CD4-positive, alpha-beta memory T cell (primary cell): Measurements from ENCODE around the gene SNTG2. TPM values are rescaled to one million over a fixed set of nuclear protein-coding genes. Genes with fewer than 3 reads are reported as not detected.
A peak's percentile ranks its signal among the peaks of the same experiment; 100 is the strongest.
"Not testable (repeated sequence)": the region's sequence is repeated elsewhere in the genome, so short reads cannot be mapped to it uniquely, and the experiment has no call there.

Experiments used
- CTCF ChIA-PET: fragments of 350-600 bp; sonication (Branson Sonifier 250); formaldehyde crosslinking; loops from one replicate; lab custom pipeline; 2021; ENCODE audit warnings: inconsistent platforms; ENCODE audit not compliant: partially characterized antibody; lab: Charles Lee
- POLR2A ChIA-PET: fragments of 350-600 bp; sonication (Branson Sonifier 250); formaldehyde crosslinking; loops from one replicate; lab custom pipeline; 2021; ENCODE audit not compliant: partially characterized antibody; lab: Charles Lee
- DNase-seq, 5 donors: peaks; one replicate each; pipeline versions ENCODE4 v3.0.0 to v3.0.0-alpha.2; 2020 to 2022; ENCODE audit warnings: mixed read lengths in 1 of 5
- H3K27ac ChIP-seq: one replicate; pipeline ENCODE4 v1.7.0; 2013; ENCODE audit warnings: low read depth, low read length
- H3K27me3 ChIP-seq: 2 replicates; pipeline ENCODE4 v1.7.0; 2013; ENCODE audit warnings: mild to moderate bottlenecking, low read length, moderate library complexity; ENCODE audit not compliant: insufficient read depth
- H3K36me3 ChIP-seq: 2 replicates; pipeline ENCODE4 v1.7.0; 2013; ENCODE audit warnings: mild to moderate bottlenecking, low read length, moderate library complexity; ENCODE audit not compliant: insufficient read depth
- H3K4me1 ChIP-seq: 2 replicates; pipeline ENCODE4 v1.7.0; 2013; ENCODE audit warnings: mild to moderate bottlenecking, low read length, moderate library complexity; ENCODE audit not compliant: insufficient read depth
- H3K4me3 ChIP-seq, 2 donors: one replicate each; pipeline ENCODE4 v1.7.0; 2013; ENCODE audit warnings: low read length in 2 of 2, mild to moderate bottlenecking in 1 of 2
- H3K9me3 ChIP-seq, 2 donors: one replicate each; pipeline ENCODE4 v1.7.0; 2013; ENCODE audit warnings: low read length in 2 of 2, control low read depth in 1 of 2; ENCODE audit not compliant: control insufficient read depth in 1 of 2
- H3K27ac Mint-ChIP-seq, 7 donors: one replicate each; pipeline ENCODE4 v1.8.0; 2020 to 2021; ENCODE audit warnings: mixed read lengths in 7 of 7, mild to moderate bottlenecking in 6 of 7, inconsistent platforms in 3 of 7, moderate library complexity in 3 of 7
- H3K27me3 Mint-ChIP-seq, 2 donors: one replicate each; pipeline ENCODE4 v1.8.0; 2020 to 2021; ENCODE audit warnings: mixed read lengths in 2 of 2
- H3K36me3 Mint-ChIP-seq, 2 donors: one replicate each; pipeline ENCODE4 v1.8.0; 2020 to 2021; ENCODE audit warnings: mixed read lengths in 2 of 2, inconsistent platforms in 1 of 2, mild to moderate bottlenecking in 1 of 2
- H3K4me1 Mint-ChIP-seq, 4 donors: one replicate each; pipeline ENCODE4 v1.8.0; 2020 to 2021; ENCODE audit warnings: mixed read lengths in 4 of 4, mild to moderate bottlenecking in 1 of 4
- H3K4me3 Mint-ChIP-seq, 8 donors: one replicate each; pipeline ENCODE4 v1.8.0; 2020 to 2021; ENCODE audit warnings: mixed read lengths in 8 of 8, mild to moderate bottlenecking in 7 of 8, moderate library complexity in 6 of 8, inconsistent platforms in 3 of 8
- H3K9me3 Mint-ChIP-seq, 8 donors: one replicate each; pipeline ENCODE4 v1.8.0; 2020 to 2021; ENCODE audit warnings: mixed read lengths in 8 of 8, mild to moderate bottlenecking in 5 of 8, inconsistent platforms in 3 of 8, moderate library complexity in 1 of 8
- intact Hi-C: fragments of 100-400 bp; cut with micrococcal nuclease; formaldehyde crosslinking; loops from one replicate; pipeline ENCODE4 v1.15.1; 2023
- polyA plus RNA-seq, 2 donors: library from polyadenylated mRNA; unstranded; fragments of 300-500 nt; fragmentation: Illumina TruSeq; gene quantifications; one replicate each; pipeline ENCODE4 v1.2.3, GENCODE V29; 2021
- total RNA-seq, 2 experiments: library from RNA; stranded (reverse); gene quantifications; one replicate each; pipeline ENCODE4 v1.2.3, GENCODE V29; 2021

SNTG2 gene
- total and polyA plus RNA-seq, 4 experiments from 2014 or later, result 0.55 to 1.3 (median 0.96) TPM; not detected in 1

DNA sequence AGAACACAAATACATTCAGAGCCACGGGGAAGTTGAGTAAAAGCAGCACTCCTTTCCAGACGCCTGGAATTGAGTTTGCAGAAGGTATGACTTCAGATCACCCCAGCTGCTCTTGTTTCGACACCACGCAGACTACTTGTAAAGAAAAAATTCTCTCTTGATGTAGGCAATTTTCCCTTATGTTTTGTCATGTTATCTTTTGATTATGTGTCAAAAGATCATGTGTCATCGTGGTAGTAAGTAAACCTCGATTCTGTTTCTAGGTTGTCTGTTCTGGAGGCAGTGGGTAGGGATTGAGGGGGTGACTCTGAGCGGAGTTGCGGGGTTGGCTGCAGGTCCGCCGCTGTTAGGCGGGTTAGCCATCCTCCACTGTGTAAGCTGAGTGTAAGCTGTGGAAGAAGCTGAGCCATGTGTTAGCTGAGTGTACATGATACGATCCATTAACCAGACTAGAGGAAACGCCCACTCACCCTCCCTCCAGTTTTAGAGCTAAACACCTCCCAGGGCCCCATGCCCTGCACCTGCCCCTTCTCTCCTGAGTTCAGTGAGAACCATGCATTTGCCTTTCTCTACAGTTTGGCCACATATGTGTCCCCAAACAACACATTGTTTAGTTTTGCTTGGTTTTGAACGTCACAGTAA, 181.8 kb downstream of the SNTG2 start:
- Mint-ChIP-seq H3K9me3 (peaks cover 0 to 5% (median 0%) of the 10 kb centered on the region in 8 donors), H3K4me1 (peaks cover 5 to 14% (median 13%) of the 10 kb centered on the region in 4 donors), H3K36me3 (no peaks in the 10 kb centered on the region), H3K27ac (no peak overlapping the region), H3K27me3 (peaks cover 7% of the 10 kb centered on the region in 2 donors), H3K4me3 (no peak overlapping the region)
- CTCF ChIA-PET, result interaction anchor here (2.4 kb wide), 1 partner anchor 9 kb away, joined by 11 read pairs; no protein-coding TSS in a partner anchor
- POLR2A ChIA-PET, result no interaction called here
- no peak for DNase-seq
- H3K9me3 ChIP-seq, result no peaks in the 10 kb centered on the region
- no peak overlapping the region for H3K4me3 ChIP-seq
- H3K36me3 ChIP-seq, result no peaks in the 10 kb centered on the region
- no peak overlapping the region for H3K27ac ChIP-seq
- intact Hi-C loops, result no loop called here
- no peaks in the 10 kb centered on the region for H3K4me1 ChIP-seq
- no peaks in the 10 kb centered on the region for H3K27me3 ChIP-seq

DNA sequence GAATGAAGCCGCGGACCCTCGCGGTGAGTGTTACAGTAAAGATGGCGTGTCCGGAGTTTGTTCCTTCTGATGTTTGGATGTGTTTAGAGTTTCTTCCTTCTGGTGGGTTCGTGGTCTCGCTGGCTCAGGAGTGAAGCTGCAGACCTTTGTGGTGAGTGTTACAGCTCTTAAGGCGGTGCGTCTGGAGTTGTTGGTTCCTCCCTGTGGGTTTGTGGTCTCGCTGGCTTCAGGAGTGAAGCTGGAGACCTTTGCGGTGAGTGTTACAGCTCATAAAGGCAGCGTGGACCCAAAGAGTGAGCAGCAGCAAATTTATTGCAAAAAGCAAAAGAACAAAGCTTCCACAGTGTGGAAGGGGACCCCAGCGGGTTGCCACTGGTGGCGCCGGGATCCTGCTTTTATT, 183.2 kb downstream of the SNTG2 start:
- H3K9me3 ChIP-seq, intact Hi-C loops, H3K36me3 Mint-ChIP-seq, DNase-seq, POLR2A ChIA-PET, H3K27ac ChIP-seq, H3K27me3 Mint-ChIP-seq, H3K4me3 ChIP-seq, CTCF ChIA-PET, H3K4me1 ChIP-seq, H3K27me3 ChIP-seq, H3K36me3 ChIP-seq, H3K9me3 Mint-ChIP-seq: not testable (repeated sequence)
- Mint-ChIP-seq H3K27ac (peak overlapping the region in 1 of 7 donors; percentile 36), H3K4me1 (peaks cover 5 to 15% (median 13%) of the 10 kb centered on the region in 4 donors), H3K4me3 (peak overlapping the region in 4 of 8 donors; percentile 50 to 65 (median 60))

DNA sequence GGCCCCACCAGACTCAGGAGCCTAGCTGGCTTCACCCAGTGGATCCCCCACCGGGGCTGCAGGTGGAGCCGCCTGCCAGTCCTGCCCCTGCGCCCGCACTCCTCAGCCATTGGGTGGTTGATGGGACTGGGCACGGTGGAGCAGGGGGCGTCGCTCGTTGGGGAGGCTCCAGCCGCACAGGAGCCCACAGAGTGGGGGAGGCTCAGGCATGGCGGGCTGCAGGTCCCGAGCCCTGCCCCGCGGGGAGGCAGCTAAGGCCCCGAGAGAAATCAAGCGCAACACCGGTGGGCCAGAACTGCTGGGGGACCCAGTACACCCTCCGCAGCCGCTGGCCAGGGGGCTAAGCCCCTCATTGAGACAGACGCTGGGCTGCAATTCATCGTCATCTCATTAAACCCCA, 184.0 kb downstream of the SNTG2 start:
- ChIA-PET CTCF (no interaction called here), POLR2A (no interaction called here)
- intact Hi-C loops, result no loop called here
- Histone ChIP-seq H3K27ac (no peak overlapping the region), H3K4me1 (no peaks in the 10 kb centered on the region), H3K27me3 (no peaks in the 10 kb centered on the region), H3K4me3 (no peak overlapping the region), H3K36me3 (no peaks in the 10 kb centered on the region), H3K9me3 (no peaks in the 10 kb centered on the region)
- DNase-seq, result no peak
- H3K27ac Mint-ChIP-seq, result no peak overlapping the region
- peaks cover 7% of the 10 kb centered on the region in 2 donors for H3K27me3 Mint-ChIP-seq
- peaks cover 0 to 5% (median 0%) of the 10 kb centered on the region in 8 donors for H3K9me3 Mint-ChIP-seq
- peaks cover 5 to 15% (median 13%) of the 10 kb centered on the region in 4 donors for H3K4me1 Mint-ChIP-seq
- no peak overlapping the region for H3K4me3 Mint-ChIP-seq
- H3K36me3 Mint-ChIP-seq, result no peaks in the 10 kb centered on the region

DNA sequence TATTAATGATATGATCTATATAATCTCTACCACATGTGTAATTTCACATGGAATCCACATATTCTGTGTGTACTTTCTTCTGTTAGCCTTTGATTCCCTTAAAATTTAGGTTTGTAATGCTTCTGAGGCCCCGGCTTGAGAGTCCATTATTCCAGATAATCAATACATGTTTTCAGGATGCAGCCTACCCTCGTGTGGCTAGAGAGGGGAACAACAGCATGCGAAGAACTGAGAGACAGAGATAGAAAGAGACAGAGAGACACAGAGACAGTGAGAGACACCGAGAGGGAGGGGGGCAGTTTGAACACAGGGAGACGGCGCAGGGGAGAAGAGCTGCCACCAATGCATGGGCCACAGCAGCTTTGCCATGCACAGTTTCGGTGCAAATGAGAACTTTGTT, 185.4 kb downstream of the SNTG2 start:
- Histone ChIP-seq H3K27ac (no peak overlapping the region), H3K9me3 (no peaks in the 10 kb centered on the region), H3K36me3 (no peaks in the 10 kb centered on the region), H3K4me1 (no peaks in the 10 kb centered on the region), H3K27me3 (no peaks in the 10 kb centered on the region), H3K4me3 (no peak overlapping the region)
- CTCF ChIA-PET, result no interaction called here
- DNase-seq, result no peak
- POLR2A ChIA-PET, result no interaction called here
- Mint-ChIP-seq H3K9me3 (peaks cover 0 to 5% (median 0%) of the 10 kb centered on the region in 8 donors), H3K27ac (no peak overlapping the region), H3K4me1 (peaks cover 9 to 19% (median 18%) of the 10 kb centered on the region in 4 donors), H3K27me3 (peaks cover 7 to 11% of the 10 kb centered on the region in 2 donors), H3K36me3 (no peaks in the 10 kb centered on the region), H3K4me3 (no peak overlapping the region)
- intact Hi-C loops, result no loop called here

DNA sequence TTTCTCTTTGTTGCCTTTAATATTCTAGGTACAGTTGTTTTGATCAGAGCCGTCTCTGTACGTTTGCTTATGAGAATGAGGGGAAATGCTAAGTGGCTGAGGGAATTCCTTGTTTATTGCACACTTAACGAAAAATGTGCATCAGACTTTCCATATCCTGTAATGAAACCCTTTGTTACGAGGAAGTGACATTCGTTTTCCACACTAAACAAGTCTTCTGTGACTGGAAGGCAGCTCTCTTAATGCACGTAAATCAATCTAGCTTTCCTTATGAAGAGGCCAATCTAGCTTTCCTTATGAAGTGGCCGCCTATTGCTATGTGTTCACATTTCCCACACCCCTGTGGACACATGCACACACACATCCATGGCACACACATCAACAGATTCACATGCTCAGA, 186.2 kb downstream of the SNTG2 start:
- CTCF ChIA-PET, result no interaction called here
- intact Hi-C loops, result no loop called here
- Mint-ChIP-seq H3K27me3 (peaks cover 7 to 11% of the 10 kb centered on the region in 2 donors), H3K4me1 (peaks cover 9 to 19% (median 18%) of the 10 kb centered on the region in 4 donors), H3K4me3 (no peak overlapping the region), H3K27ac (no peak overlapping the region), H3K9me3 (peaks cover 0 to 5% (median 0%) of the 10 kb centered on the region in 8 donors), H3K36me3 (no peaks in the 10 kb centered on the region)
- H3K36me3 ChIP-seq, result no peaks in the 10 kb centered on the region
- no peak overlapping the region for H3K27ac ChIP-seq
- POLR2A ChIA-PET, result no interaction called here
- H3K4me1 ChIP-seq, result no peaks in the 10 kb centered on the region
- H3K27me3 ChIP-seq, result no peaks in the 10 kb centered on the region
- H3K4me3 ChIP-seq, result no peak overlapping the region
- DNase-seq, result no peak
- no peaks in the 10 kb centered on the region for H3K9me3 ChIP-seq

DNA sequence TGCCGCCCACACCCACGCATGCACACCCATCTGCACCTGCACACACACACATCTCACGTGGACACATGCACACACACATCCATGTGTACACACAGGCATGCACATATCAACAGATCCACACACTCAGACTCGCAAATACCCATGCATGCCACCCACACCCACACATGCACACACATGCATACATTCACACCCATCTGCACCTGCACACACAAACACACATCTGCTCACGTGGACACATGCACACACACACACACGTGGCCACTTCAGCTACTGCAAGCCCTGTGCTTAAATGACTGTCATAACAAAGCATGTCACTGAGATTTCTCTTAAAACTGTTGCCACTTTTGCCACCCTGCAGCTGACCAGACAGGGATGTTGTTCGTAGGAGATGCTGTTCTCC, 186.6 kb downstream of the SNTG2 start:
- Histone ChIP-seq H3K27ac (no peak overlapping the region), H3K36me3 (no peaks in the 10 kb centered on the region), H3K4me1 (no peaks in the 10 kb centered on the region), H3K9me3 (no peaks in the 10 kb centered on the region), H3K4me3 (no peak overlapping the region), H3K27me3 (no peaks in the 10 kb centered on the region)
- ChIA-PET CTCF (no interaction called here), POLR2A (no interaction called here)
- Mint-ChIP-seq H3K4me3 (peak overlapping the region in 1 of 8 donors; percentile 10), H3K27me3 (peaks cover 4 to 9% of the 10 kb centered on the region in 2 donors), H3K36me3 (no peaks in the 10 kb centered on the region), H3K4me1 (peaks cover 9 to 18% (median 16%) of the 10 kb centered on the region in 4 donors), H3K9me3 (peaks cover 0 to 5% (median 0%) of the 10 kb centered on the region in 8 donors), H3K27ac (no peak overlapping the region)
- no peak for DNase-seq
- intact Hi-C loops, result no loop called here

DNA sequence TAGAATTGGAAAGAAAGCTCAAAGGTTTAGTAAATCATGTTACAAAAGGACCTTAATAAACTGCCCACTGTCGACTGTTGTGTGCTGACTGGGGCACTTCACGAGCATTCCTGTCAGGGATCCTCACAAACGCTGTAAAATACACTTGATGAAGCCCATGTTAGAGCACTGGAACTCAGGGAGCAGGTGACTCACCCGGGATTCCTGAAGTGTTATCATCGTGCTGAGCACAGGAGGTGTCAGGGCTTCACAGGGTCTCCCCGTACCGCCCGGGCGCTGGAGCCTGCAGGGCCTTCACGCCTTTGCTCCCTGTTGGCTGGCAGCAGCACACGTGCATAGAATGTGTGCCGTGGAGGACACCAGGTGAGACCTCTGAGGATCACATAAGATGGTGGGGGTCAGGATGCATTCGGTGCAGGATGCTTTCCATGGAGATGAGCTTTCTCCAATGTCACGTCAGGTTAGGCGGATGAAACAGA, 187.3 kb downstream of the SNTG2 start:
- Histone ChIP-seq H3K4me1 (no peaks in the 10 kb centered on the region), H3K4me3 (no peak overlapping the region), H3K27me3 (no peaks in the 10 kb centered on the region), H3K27ac (no peak overlapping the region), H3K36me3 (no peaks in the 10 kb centered on the region), H3K9me3 (no peaks in the 10 kb centered on the region)
- Mint-ChIP-seq H3K27ac (no peak overlapping the region), H3K36me3 (no peaks in the 10 kb centered on the region), H3K9me3 (peaks cover 0 to 5% (median 0%) of the 10 kb centered on the region in 8 donors), H3K4me1 (peaks cover 9 to 18% (median 15%) of the 10 kb centered on the region in 4 donors), H3K27me3 (peaks cover under 1 to 9% of the 10 kb centered on the region in 2 donors), H3K4me3 (no peak overlapping the region)
- intact Hi-C loops, result no loop called here
- ChIA-PET POLR2A (no interaction called here), CTCF (no interaction called here)
- DNase-seq, result no peak
